A172 (cell line): ENCODE measurements around the gene LARP1. TPM values are rescaled to one million over a fixed set of nuclear protein-coding genes. Genes with fewer than 3 reads are reported as not detected.
"Not testable (repeated sequence)": the region's sequence is repeated elsewhere in the genome, so short reads cannot be mapped to it uniquely, and the experiment has no call there.

ENCODE experiments used
- DNase-seq: peaks from one replicate; pipeline ENCODE4 v3.0.0-alpha.2; 2015; ENCODE audit warnings: low spot score
- total RNA-seq: library from RNA; depleted of rRNA; stranded (reverse); fragments of >200 nt; shearing (Covaris generic); gene quantifications from 2 replicates; pipeline ENCODE4 v1.2.3, GENCODE V29; 2014

LARP1 gene
- total RNA-seq, 1 experiment from 2014 or later, result 78.4 TPM

DNA sequence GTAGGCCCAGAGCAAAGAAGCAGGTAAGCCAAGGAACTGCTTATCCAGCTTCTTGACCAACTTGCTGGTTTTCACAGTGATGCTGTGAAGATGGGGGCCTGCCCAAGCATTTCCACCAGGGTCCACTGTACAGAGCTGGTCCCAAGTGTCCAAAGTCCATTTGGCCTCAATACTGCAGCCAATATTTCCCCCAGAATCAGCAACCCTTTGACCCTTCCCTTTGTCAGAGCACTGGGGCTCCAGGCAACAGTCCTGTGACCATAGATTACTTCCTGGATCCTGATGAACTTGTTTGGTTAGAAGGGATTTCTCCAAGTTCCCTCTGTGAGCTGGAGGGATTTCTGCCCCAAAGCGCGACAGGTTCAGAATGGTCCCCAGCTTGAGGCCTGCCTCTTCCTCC, 68.9 kb downstream of the LARP1 start:
- DNase-seq, result no peak

DNA sequence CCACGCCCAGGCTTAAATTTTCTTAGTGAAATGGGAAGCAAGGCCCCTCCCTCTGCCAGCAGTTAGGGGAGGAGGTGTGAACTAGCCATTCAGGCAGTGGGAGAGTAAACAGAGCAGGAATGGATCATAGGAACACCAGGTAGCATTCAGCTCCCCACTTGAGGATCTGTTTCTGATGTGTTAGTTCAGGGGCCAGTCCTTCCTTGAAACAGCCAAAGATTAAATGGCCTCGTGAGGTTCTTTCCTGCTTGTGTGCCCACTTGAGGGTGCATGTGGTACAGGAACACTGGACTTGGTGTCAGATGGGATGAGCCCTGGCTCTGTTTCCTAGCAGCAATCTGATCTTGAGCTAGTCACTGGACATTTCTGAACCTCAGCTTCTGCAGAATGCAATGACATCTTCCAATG, 74.0 kb downstream of the LARP1 start:
- peak; percentile 46 for DNase-seq

DNA sequence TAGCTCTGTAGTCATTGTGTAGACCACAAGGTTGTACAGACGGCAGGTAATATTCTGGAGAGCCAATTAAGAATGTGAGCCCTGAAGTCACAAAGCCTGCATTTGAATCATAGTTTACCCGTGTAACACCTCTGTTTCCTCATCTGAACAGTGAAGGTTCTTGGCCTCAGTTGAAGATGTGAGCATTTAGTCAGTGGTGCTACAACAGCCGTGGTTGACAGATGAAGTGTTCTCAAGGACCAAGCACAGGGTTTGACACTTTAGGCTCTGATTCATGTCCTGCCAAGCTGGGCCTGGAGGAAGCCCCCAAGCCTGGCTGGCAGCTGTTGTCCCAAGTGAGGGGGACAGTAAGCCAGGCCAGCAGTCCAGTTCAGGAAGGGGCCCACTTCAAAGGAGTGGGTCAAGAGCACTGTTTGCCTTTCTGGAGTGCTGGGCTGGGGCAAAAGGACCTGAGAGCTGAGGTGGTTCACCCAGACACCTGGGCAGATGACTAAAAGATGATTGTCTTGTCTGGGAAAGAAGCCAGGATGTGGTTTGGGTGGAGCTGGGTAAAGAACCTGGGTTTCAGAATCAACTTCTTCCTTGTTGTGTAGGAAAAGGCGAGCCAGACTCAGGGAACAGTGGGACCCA, 74.5 kb downstream of the LARP1 start:
- peak; percentile 88 for DNase-seq

DNA sequence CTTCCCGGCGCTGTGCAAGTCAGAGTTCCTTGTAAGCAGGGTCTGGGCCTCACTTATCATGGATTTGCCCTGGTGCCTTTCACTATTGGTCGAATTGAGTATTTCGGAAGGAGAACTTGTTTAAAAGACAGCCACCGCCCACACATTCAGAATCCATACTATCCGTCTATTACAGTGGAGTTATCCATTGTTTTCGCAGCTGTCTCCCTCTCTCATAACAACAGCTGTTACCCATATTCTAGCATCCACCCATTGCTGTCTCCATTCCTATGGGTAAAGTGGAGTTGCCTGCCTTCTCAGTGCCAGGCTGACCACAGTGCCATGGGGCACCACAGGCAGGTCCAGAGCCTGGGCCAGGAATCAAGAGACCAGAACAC, 75.0 kb downstream of the LARP1 start:
- DNase-seq, result peak; percentile 43

DNA sequence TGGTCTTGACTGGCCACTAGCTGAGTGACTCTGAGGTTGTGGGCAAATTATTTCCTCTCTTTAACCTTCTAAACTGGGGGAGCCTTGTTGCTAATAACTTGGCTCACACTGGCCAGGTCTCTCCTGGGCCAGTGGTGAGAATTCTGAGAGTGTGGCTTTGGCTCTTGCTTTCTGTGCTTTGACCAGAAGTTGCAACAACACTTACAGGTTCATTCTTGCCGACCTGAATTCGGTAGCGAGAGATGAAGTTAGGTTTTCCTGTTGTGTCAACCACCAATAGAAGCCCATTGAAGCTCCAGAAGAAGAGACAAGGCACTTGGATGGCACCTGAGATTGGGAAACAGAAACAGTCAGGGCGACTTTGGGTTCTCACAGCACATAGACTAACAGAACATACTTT, 75.4 kb downstream of the LARP1 start:
- DNase-seq, result no peak

DNA sequence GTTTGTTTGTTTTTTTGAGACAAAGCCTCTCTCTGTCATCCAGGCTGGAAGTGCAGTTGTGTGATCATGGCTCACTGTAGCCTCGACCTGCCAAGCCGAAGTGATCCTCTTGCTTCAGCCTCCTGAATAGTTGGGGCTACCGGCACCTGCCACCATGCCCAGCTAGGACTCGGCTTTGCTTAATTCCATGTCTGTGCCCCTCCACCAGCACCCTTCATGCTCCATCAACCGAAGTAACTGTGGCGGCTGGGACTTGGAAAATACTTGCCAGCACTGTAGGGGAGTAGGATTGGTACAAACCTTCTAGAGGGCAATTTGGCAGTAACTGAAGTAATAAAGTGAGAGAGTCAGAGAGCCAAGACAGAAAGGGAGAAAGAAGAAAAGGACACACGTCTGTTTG, 76.3 kb downstream of the LARP1 start:
- no peak for DNase-seq

DNA sequence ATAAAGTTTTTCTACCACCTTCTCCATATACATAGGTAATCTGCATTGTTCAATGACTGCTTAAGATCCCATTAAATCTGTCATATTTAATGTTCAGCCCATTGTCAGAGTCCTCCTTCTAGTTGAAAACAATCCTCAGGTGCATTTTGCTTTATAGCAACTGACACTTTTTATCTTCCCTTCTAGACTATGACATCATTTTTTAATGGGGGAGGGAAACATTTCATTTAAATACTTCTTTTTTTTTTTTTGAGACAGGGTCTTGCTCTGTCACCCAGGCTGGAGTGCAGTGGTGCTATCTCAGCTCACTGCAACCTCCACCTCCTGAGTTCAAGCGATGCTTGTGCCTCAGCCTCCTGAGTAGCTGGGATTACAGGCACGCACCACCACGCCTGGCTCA, 77.6 kb downstream of the LARP1 start:
- not testable (repeated sequence) for DNase-seq

DNA sequence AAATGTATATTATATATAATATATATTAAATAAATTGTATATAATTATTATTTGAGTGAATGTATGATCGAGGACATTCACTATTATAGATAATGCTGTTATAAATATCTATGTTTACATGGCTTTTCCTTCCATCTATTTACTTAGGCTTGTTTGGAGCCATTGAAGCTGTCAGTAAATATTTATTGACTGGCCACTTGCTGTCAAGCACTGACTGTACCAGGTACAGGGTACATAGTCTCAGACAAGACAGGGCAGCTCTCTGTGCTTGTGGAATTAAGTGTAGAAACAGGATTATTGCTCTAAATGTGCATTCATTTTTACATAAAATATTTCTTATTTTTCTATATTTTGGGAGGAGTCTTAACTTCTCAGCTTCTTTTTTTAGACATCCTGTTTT, 78.9 kb downstream of the LARP1 start:
- DNase-seq, result no peak

DNA sequence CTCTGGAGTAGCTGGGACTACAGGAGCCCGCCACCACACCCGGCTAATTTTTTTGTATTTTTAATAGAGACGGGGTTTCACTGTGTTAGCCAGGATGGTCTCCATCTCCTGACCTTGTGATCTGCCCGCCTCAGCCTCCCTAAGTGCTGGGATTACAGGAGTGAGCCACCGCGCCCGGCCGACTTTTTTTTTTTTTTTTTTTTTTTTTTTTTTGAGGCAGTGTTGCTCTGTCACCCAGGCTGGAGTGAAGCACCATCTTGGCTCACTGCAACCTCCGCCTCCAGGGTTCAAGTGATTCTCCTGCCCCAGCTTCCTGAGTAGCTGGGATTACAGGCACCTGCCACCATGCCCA, 80.5 kb downstream of the LARP1 start:
- not testable (repeated sequence) for DNase-seq

DNA sequence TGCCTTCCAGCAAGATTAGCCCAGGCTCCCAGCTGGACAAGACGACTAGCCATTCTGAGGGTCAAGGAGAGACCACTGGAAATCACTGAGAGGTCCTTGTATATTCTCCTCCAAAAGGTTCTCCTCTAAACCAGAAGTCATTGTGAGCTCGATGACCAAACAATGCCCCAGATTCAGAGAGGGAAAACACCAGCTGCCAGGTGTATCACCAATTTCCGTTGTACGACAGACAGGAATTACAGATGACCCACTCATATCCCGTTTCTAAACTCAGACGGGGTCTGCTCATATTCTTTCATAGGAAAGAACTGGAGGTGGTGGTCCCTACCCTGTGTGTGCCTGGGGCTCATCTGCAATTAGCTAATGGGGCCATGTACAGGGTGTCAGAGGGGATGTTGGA, 81.0 kb downstream of the LARP1 start:
- no peak for DNase-seq

DNA sequence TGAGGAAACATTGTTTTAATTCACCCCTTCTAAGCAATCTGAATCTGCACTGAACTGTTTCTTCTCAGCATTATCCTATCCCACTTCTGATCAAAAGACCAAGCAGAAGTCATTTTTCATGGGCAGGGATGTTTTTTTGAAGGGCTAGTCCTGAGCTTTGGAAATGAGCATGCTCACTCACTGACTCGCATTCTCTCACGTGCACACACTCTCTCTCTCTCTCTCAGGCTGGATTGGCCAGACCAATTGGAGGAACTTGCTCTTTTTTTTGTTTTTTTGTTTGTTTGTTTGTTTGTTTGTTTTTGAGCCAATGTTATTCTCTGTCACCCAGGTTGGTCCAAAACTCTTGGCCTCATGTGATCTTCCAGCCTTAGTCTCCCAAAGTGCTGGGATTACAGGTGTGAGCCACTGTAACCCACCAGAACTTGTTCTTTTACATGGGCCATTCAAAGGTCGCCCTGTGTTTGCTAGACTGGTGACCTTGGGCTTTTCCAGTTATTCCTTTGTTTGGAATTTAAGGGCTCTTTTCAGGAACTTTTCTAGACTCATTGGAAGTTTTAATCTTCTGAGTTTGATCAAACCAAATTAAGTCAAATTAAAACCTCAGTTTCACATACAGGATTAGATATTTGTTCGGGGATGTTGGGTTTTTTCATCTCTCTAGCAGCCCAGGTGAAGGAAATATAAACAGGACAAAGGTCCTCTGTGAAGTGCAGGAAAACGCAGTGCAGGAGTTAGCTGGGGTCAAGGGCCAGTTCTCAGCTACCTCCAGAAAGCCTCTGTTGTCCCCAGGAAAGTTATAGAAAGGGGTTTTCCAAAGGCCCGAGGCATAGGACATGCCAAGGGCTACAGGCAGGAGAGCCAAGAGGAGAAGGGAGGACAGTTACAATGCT, 82.1 kb downstream of the LARP1 start:
- no peak for DNase-seq

DNA sequence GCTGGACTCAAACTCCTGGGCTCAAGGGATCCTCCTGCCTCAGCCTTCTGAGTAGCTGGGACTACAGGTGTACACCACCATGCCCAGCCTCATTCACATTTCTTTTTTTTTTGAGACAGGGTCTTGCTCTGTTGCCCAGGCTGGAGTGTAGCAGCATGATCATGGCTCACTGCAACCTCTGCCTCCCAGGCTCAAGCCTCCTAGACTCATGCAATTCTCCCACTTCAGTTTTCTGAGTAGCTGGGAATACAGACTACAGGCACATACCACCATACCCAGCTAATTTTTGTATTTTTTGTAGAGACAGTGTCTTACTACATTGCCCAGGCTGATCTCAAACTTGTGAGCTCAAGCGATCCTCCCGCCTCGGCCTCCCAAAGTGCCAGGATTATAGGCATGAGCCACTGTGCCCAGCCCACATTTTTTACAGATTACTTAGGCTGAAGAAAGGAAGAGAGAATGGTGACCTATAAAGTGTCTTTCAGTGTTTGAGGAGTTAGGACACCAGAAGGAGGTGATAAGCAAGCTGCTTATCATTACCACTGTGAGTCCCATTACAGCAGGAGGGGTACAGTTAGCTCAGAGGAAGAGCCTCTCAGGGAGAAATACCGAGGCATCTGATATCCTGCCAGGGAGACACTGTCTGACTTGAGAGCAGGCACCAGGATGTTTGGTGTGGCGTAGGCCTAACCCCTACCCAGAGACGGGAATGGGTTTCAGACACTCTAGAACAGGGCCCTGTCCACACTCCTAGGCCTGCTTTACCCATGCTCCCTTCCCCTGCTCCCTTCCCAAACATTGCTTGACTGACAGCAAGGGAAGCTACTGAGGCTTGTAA, 85.5 kb downstream of the LARP1 start:
- DNase-seq, result no peak

DNA sequence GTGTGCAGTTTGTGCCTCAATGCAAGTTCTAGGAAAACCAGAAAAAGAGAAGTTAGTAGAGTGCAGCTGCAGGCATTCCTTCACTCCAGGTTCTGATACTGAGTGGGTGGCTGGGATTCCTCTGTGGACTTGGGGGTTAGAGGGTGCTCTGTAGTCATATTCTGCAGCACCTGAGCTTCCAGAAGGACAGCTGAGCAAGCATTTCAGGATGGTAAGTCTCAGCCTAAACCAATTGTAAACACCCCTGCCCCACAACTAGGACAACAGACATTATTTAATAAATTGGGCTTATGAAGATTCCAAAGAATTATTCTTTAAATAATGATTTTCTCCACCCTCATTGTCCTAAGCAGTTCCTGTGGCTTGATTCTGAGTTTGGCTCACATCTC, 86.1 kb downstream of the LARP1 start:
- DNase-seq, result no peak

DNA sequence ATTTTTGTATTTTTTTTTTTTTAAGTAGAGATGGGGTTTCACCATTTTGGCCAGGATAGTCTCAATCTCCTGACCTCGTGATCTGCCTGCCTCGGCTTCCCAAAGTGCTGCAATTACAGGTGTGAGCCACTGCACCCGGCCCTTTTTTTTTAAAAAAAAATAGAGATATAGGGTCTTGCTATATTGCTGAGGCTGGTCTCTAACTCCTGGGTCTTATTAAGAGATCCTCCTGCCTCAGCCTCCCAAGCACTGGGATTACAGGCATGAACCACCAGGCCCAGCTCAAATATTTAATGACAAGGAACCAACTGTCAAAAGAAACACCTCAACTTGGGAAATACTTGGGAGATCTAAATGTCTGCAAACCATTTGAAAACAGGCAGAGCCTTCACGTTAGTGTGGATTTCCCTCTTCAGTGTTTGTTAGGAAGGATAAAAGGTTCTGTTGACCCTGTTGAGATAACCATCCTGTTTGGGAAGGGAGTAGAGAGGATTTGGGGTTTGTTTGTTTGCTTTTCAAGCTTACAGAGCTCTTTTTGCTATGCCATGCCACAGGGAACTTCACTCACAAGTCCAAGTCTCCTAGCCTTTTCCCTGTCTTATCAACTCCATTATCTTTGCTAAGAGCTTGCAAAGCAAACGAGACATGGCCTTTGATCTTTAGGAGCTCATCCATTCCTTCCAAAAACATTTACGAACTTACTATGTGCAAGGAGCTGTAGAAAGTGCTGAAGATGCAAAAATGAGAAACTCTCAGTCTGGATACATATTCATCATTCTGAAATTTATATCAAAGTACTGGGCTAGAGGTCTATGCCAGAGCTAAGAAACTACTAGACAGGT, 87.7 kb downstream of the LARP1 start:
- DNase-seq, result no peak

DNA sequence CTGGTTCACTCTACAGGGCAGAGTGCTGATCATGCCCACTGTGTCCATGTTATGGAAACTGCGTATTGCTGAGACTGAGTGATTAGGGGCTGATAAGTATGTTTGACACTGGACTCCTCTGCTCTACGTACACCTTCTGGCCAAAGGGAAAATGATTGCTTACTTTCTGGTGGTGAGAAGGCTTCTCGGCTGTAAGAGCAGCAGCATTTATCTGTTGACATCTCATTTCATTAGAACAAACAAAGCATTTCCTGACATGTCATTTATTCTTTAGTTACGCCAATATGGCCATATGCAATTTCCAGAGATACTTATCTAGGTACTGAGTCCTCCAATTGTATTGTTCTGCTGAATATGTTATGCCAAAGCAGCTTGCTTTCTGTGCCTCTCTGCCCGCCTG, 89.6 kb downstream of the LARP1 start:
- no peak for DNase-seq

DNA sequence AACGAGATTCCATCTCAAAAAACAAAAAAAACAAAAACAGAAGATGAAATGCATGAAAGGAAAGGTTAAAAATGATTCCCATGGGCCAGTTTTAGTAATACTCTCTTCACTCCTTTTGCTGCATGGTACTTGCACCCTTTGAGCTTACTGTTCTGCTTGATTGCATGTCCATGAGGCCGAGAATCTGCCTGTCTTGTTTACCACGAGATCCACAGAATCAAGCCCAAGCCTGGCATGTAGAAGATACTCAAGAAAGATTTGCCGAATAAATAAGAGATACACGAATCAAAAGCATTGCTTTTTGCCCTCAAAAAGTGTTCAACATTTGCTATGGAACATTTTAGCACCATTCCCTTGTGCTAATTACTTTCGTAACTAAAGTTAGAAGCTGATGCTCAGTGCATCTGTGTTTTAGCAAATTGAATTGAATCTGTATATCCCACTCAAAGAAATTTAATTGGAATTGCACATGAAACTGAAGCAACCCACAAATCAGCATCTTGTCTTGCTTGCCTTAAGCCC, 94.1 kb downstream of the LARP1 start:
- no peak for DNase-seq

DNA sequence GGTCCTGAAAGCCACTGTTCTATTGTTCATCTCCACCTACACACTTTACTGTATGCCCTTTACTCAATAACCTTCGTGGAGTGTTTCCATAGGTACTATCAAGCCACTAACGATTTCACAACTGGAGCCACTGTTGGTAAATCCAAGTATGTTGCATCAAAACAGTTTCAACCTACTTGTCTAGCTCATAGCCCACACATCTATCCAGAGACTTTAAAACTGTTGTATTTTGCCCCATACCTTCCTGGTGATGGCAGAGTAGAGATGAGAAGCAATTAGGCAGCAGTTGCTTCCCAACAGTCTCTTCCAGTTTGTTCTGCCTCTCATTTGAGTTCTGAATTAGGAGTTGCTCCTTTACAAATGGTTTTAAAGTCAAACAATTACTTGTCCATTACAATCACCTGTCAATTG, 94.6 kb downstream of the LARP1 start:
- DNase-seq, result no peak

DNA sequence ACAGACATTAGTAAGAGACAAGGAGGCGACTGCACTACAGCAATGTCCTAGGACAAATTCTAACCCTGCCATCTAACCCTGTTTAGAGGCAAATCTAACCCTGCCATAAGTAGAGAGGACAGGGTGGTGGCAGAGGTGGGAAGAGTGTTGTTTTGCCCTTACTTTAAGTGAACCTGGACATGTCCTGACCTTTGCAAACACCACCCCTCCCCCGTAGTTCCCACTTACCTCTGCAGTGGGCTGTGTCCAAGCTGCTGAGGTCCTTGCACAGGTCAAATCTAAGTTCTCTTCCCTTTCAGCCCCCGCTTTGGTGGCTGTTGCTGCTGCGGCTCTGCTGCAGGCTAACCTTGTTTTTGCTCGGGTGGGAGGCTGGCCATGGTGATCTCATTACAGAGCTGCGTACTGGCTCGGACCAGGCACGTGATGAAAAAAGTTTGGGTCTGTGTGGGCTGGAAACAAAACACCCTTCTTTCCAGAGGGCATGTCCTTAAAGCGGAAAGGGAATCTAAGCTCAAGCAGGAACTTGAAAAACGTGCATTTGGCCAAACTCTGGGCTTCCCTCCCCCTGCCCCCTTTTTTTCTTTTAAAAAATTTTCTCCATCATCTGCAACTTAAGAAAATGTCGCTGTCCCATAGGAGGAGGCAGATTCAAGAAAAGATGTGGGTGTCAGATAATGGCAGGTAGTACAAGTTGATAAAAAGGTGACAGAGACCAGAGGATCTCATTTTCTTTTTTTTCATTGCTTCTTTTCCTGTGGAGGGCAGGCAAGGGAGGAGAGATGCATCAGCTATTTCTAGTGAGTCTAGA, 95.3 kb downstream of the LARP1 start, which contains the start of gene FAXDC2:
TSS of gene FAXDC2 (minus strand) at position 349 of the 808 bp plus-strand sequence. CDS start 12,425 bp downstream, outside the sequence.
- peak; percentile 47 for DNase-seq

DNA sequence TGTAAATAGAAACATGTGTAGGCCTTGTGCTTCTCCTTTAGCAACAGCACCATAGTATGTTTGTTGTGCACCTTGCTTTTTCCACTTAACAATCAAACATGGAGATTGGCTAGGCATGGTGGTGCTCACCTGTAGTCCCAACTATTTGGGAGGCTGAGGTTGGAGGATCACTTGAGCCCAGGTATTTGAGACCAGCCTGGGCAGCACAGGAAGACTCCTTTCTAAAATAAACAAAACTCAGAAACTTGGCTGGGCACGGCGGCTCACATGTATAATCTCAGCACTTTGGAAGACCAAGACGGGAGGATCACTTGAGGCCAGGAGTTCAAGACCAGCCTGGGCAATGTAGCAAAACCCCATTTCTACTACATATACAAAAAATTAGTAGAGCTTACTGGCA, 96.2 kb downstream of the LARP1 start:
- no peak for DNase-seq

DNA sequence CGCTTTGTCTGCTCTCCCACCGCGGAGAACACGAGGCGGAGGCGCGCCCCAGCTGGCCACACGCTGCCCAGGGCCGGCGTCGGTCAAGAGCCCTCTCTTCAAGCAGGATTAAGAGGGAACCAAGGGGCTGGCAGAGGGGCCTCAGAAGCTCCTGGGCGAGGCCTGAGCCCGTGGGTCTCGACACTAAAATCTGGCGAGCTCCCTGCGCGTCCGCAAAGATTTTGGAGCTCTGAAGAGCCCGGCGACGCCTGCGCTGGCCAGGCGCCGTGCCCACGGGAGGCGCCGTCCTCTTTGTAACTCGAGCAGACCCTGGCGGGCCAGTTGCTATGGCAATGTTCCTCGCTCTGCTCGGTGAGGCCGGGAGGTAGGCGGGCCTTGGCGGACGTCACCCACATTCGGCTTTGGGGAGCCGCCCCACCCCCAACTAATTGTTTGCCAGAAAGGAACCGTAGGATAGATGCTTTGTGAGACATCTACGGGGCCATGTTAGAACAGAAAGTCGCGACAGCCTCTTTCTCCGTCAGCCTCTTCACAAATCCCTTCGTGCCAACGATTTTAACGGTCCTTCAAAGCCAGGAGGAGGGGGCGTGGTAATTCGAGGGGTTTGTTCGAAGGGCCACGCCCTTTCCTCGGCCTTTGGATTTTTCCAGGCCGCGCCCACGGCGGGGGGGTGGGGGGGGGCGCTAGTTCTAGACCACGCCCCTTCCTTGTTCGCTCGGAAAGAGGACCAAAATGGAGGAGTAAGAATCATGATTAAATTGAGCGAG, 102.5 kb downstream of the LARP1 start:
- peak; percentile 96 for DNase-seq
